Suprapubic skin (tissue), 4 donors: ENCODE results near the gene CDH4.

Source experiments
- CTCF ChIP-seq, 2 donors: fragments of 200-600 bp in 1 of 2; fragments of 450-650 bp in 1 of 2; sonication (generic) in 1 of 2; IDR thresholded peaks; one replicate each; pipeline ENCODE4 v1.5.1; 2016 to 2019; ENCODE audit warnings: antibody characterized with exemption in 2 of 2, mild to moderate bottlenecking in 1 of 2, moderate library complexity in 1 of 2
- EP300 ChIP-seq: sonication (generic); formaldehyde crosslinking; IDR thresholded peaks from one replicate; pipeline ENCODE4 v1.6.1; 2017; ENCODE audit warnings: antibody characterized with exemption
- POLR2A ChIP-seq, 2 donors: fragments of 450-650 bp; IDR thresholded peaks; one replicate each; pipeline ENCODE4 v1.6.1; 2017; ENCODE audit warnings: antibody characterized with exemption in 2 of 2, mild to moderate bottlenecking in 2 of 2, moderate library complexity in 2 of 2
- POLR2AphosphoS5 ChIP-seq, 3 donors: sonication (generic); formaldehyde crosslinking; IDR thresholded peaks; one replicate each; pipeline ENCODE4 v1.6.1; 2017; ENCODE audit warnings: antibody characterized with exemption in 3 of 3

GRCh38 chr20:61411743-61412142, 159.7 kb downstream of the CDH4 start:
- TF ChIP-seq CTCF (IDR thresholded peaks at IDR 0.05): no peak
- no peak for TF ChIP-seq POLR2A (IDR thresholded peaks at IDR 0.05)
- no peak for TF ChIP-seq POLR2AphosphoS5 (IDR thresholded peaks at IDR 0.05)
- TF ChIP-seq EP300: no peak
